ENCODE results near the gene NCOA1.

DNA sequence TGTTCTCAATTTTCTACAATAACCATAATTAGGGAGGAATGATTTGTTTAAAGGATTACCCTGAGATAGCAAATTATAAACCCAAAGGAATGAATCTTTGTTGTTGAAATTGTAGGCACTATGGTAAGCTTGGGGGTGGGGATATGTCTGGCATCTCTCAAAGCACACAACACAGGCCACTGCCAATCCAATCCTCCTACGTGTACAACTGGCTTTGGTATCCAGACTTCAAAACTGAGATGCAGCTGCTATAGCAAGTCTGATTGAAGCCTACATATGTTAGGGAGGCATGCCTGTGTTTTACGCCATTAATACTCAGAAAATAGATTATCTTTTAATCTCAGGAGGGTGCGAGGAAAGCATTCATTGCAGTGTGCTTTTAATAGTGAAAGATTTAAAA is 5.9 kb upstream of the NCOA1 start:
- TF ChIP-seq CTCF (IDR thresholded peaks at IDR 0.05; ENCODE audit: low read depth, low read length, poor library complexity, severe bottlenecking) (no peak), EZH2phosphoT487 (IDR thresholded peaks at IDR 0.05; ENCODE audit: borderline replicate concordance, low read length) (no peak)
